Measurements from ENCODE around the gene C11orf68.

The C11orf68 gene

GRCh38 chr11:65888163-65888814 lies 30.6 kb downstream of the C11orf68 start, which contains the start of gene FIBP:
Gene FIBP, minus strand, starts transcription at chr11:65888471. Its CDS starts 53 bp downstream, at chr11:65888418.
- Mint-ChIP-seq H3K36me3 (ENCODE audit: low read depth) (peaks cover 20% of the 10 kb centered on the region), H3K27ac (peak within 1 kb of the TSS; percentile 92 to 98 (median 97)), H3K4me3 (peak within 1 kb of the TSS; percentile 88 to 92 (median 90)), H3K9me3 (no peaks in the 10 kb centered on the region), H3K4me1 (peaks cover 46% of the 10 kb centered on the region), H3K27me3 (ENCODE audit: low read depth) (peaks cover 5% of the 10 kb centered on the region)
- peak; percentile 68 to 86 (median 84) for TF ChIP-seq CTCF (IDR thresholded peaks at IDR 0.05; ENCODE audit: unreplicated experiment in 3 of 3)

GRCh38 chr11:65887723-65888162 lies 31.1 kb downstream of the C11orf68 start:
- no peaks in the 10 kb centered on the region for H3K9me3 Mint-ChIP-seq
- peaks cover 41% of the 10 kb centered on the region for H3K4me1 Mint-ChIP-seq
- H3K4me3 Mint-ChIP-seq, result peak overlapping the region; percentile 88 to 92 (median 90)
- peak overlapping the region; percentile 92 to 98 (median 97) for H3K27ac Mint-ChIP-seq
- peaks cover 21% of the 10 kb centered on the region for H3K36me3 Mint-ChIP-seq (ENCODE audit: low read depth)
- TF ChIP-seq CTCF (IDR thresholded peaks at IDR 0.05; ENCODE audit: unreplicated experiment in 3 of 3), result no peak
- H3K27me3 Mint-ChIP-seq (ENCODE audit: low read depth), result peaks cover 5% of the 10 kb centered on the region

GRCh38 chr11:65886826-65887722 lies 31.8 kb downstream of the C11orf68 start:
- peak overlapping the region; percentile 88 to 92 (median 90) for H3K4me3 Mint-ChIP-seq
- peaks cover under 1% of the 10 kb centered on the region for H3K27me3 Mint-ChIP-seq (ENCODE audit: low read depth)
- peaks cover 34% of the 10 kb centered on the region for H3K4me1 Mint-ChIP-seq
- no peaks in the 10 kb centered on the region for H3K9me3 Mint-ChIP-seq
- TF ChIP-seq CTCF (IDR thresholded peaks at IDR 0.05; ENCODE audit: unreplicated experiment in 3 of 3), result no peak
- peak overlapping the region; percentile 92 to 98 (median 97) for H3K27ac Mint-ChIP-seq
- H3K36me3 Mint-ChIP-seq (ENCODE audit: low read depth), result peaks cover 25% of the 10 kb centered on the region

- Mint-ChIP-seq H3K27ac (no peak overlapping the region), H3K9me3 (no peaks in the 10 kb centered on the region), H3K4me3 (peak overlapping the region; percentile 88 to 92 (median 90)), H3K27me3 (ENCODE audit: low read depth) (no peaks in the 10 kb centered on the region), H3K36me3 (ENCODE audit: low read depth) (peaks cover 25% of the 10 kb centered on the region), H3K4me1 (peaks cover 31% of the 10 kb centered on the region)
- TF ChIP-seq CTCF (IDR thresholded peaks at IDR 0.05; ENCODE audit: unreplicated experiment in 3 of 3), result no peak
Measured at GRCh38 chr11:65885808-65886536, 32.9 kb downstream of the C11orf68 start.

- Mint-ChIP-seq H3K36me3 (ENCODE audit: low read depth) (peaks cover 25% of the 10 kb centered on the region), H3K9me3 (no peaks in the 10 kb centered on the region), H3K27ac (no peak overlapping the region), H3K4me3 (no peak overlapping the region), H3K4me1 (peaks cover 29% of the 10 kb centered on the region), H3K27me3 (ENCODE audit: low read depth) (no peaks in the 10 kb centered on the region)
- no peak for TF ChIP-seq CTCF (IDR thresholded peaks at IDR 0.05; ENCODE audit: unreplicated experiment in 3 of 3)
Measured at GRCh38 chr11:65885231-65885630, 33.6 kb downstream of the C11orf68 start.
